Prostate gland (tissue), 2 donors: ENCODE data around the gene IL19.

Experiments
- POLR2A ChIP-seq: fragments of 450-650 bp; IDR thresholded peaks from one replicate; pipeline ENCODE4 v1.6.1; 2016; ENCODE audit warnings: antibody characterized with exemption, mild to moderate bottlenecking
- POLR2AphosphoS5 ChIP-seq: sonication (generic); formaldehyde crosslinking; IDR thresholded peaks from one replicate; pipeline ENCODE4 v1.6.1; 2017; ENCODE audit warnings: antibody characterized with exemption
- TF ChIP-seq, protein P1 (sequence below), 4 experiments: fragments of 200-600 bp in 2 of 4; fragments of 450-650 bp in 2 of 4; sonication (generic) in 2 of 4; IDR thresholded peaks; 1 replicate in 3 of 4; 2 replicates in 1 of 4; pipeline ENCODE4 v1.5.1; 2016 to 2019; ENCODE audit warnings: antibody characterized with exemption in 4 of 4, mild to moderate bottlenecking in 2 of 4, moderate library complexity in 2 of 4

GRCh38 chr1:206824331-206824730, 53.8 kb downstream of the IL19 start:
- TF ChIP-seq, protein P1, sequence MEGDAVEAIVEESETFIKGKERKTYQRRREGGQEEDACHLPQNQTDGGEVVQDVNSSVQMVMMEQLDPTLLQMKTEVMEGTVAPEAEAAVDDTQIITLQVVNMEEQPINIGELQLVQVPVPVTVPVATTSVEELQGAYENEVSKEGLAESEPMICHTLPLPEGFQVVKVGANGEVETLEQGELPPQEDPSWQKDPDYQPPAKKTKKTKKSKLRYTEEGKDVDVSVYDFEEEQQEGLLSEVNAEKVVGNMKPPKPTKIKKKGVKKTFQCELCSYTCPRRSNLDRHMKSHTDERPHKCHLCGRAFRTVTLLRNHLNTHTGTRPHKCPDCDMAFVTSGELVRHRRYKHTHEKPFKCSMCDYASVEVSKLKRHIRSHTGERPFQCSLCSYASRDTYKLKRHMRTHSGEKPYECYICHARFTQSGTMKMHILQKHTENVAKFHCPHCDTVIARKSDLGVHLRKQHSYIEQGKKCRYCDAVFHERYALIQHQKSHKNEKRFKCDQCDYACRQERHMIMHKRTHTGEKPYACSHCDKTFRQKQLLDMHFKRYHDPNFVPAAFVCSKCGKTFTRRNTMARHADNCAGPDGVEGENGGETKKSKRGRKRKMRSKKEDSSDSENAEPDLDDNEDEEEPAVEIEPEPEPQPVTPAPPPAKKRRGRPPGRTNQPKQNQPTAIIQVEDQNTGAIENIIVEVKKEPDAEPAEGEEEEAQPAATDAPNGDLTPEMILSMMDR (IDR thresholded peaks at IDR 0.05) = no peak
- TF ChIP-seq POLR2A (no peak), POLR2AphosphoS5 (no peak)
